ENCODE data around the gene PDE3B.

Gene PDE3B

GRCh38 chr11:14764179-14764578, 120.6 kb downstream of the PDE3B start:
- no peak for DNase-seq (ENCODE audit: low read depth, low spot score)
- TF ChIP-seq CTCF (IDR thresholded peaks at IDR 0.05; ENCODE audit: insufficient read depth, low read length, missing control alignments) = no peak
- no peak overlapping the region for H3K4me3 ChIP-seq (ENCODE audit: low read depth, low read length)
- CTCF ChIA-PET = no interaction called here
- POLR2A ChIA-PET = no interaction called here

- no peak for DNase-seq (ENCODE audit: low read depth, low spot score)
- no peak overlapping the region for H3K4me3 ChIP-seq (ENCODE audit: low read depth, low read length)
- TF ChIP-seq CTCF (IDR thresholded peaks at IDR 0.05; ENCODE audit: insufficient read depth, low read length, missing control alignments) = no peak
- POLR2A ChIA-PET = no interaction called here
- CTCF ChIA-PET = no interaction called here
These were observed 121.2 kb downstream of the PDE3B start for GRCh38 chr11:14764579-14765527.

- ChIA-PET POLR2A (no interaction called here), CTCF (no interaction called here)
- TF ChIP-seq CTCF (IDR thresholded peaks at IDR 0.05; ENCODE audit: insufficient read depth, low read length, missing control alignments) = no peak
- no peak for DNase-seq (ENCODE audit: low read depth, low spot score)
- no peak overlapping the region for H3K4me3 ChIP-seq (ENCODE audit: low read depth, low read length)
These were observed 123.0 kb downstream of the PDE3B start for GRCh38 chr11:14766585-14766984.

GRCh38 chr11:14768526-14769188, 125.1 kb downstream of the PDE3B start:
- ChIA-PET POLR2A (no interaction called here), CTCF (no interaction called here)
- no peak overlapping the region for H3K4me3 ChIP-seq (ENCODE audit: low read depth, low read length)
- DNase-seq (ENCODE audit: low read depth, low spot score) = no peak
- TF ChIP-seq CTCF (IDR thresholded peaks at IDR 0.05; ENCODE audit: insufficient read depth, low read length, missing control alignments) = no peak

GRCh38 chr11:14773755-14774154, 130.2 kb downstream of the PDE3B start:
- no peak for DNase-seq (ENCODE audit: low read depth, low spot score)
- CTCF ChIA-PET = interaction anchor here (0.5 kb wide), 1 partner anchor 241 kb away, joined by 3 read pairs; no protein-coding TSS in a partner anchor
- no peak for TF ChIP-seq CTCF (IDR thresholded peaks at IDR 0.05; ENCODE audit: insufficient read depth, low read length, missing control alignments)
- H3K4me3 ChIP-seq (ENCODE audit: low read depth, low read length) = no peak overlapping the region
- POLR2A ChIA-PET = no interaction called here

- POLR2A ChIA-PET = no interaction called here
- CTCF ChIA-PET = no interaction called here
- H3K4me3 ChIP-seq (ENCODE audit: low read depth, low read length) = no peak overlapping the region
- DNase-seq (ENCODE audit: low read depth, low spot score) = no peak
- TF ChIP-seq CTCF (IDR thresholded peaks at IDR 0.05; ENCODE audit: insufficient read depth, low read length, missing control alignments) = no peak
These were observed 131.1 kb downstream of the PDE3B start for GRCh38 chr11:14774721-14775120.

Measured in AG04449 (cell line).